ENCODE data around the gene OR2T3.
"Not testable (repeated sequence)": the region's sequence is repeated elsewhere in the genome, so short reads cannot be mapped to it uniquely, and the experiment has no call there.

Gene OR2T3

GRCh38 chr1:248473051-248473450 lies at the start of gene OR2T3:
OR2T3 (plus strand) TSS chr1:248473351; CDS start chr1:248473351, 0 bp downstream.
- not testable (repeated sequence) for DNase-seq (ENCODE audit: low spot score)

- DNase-seq (ENCODE audit: low spot score) = not testable (repeated sequence)
These were observed 45.5 kb upstream of the OR2T3 start for GRCh38 chr1:248427526-248428191.

- not testable (repeated sequence) for DNase-seq (ENCODE audit: low spot score)
These were observed 45.0 kb upstream of the OR2T3 start for GRCh38 chr1:248428192-248428533.

- DNase-seq (ENCODE audit: low spot score) = not testable (repeated sequence)
These were observed 41.5 kb upstream of the OR2T3 start for GRCh38 chr1:248431683-248432082.

GRCh38 chr1:248432201-248432600 lies 41.0 kb upstream of the OR2T3 start:
- not testable (repeated sequence) for DNase-seq (ENCODE audit: low spot score)

- DNase-seq (ENCODE audit: low spot score) = not testable (repeated sequence)
These were observed 39.2 kb upstream of the OR2T3 start for GRCh38 chr1:248433811-248434415.

GRCh38 chr1:248434913-248435312 lies 38.2 kb upstream of the OR2T3 start:
- DNase-seq (ENCODE audit: low spot score) = not testable (repeated sequence)

- DNase-seq (ENCODE audit: low spot score) = not testable (repeated sequence)
These were observed 36.8 kb upstream of the OR2T3 start for GRCh38 chr1:248436303-248436702.

GRCh38 chr1:248438668-248439067 lies 34.5 kb upstream of the OR2T3 start:
- not testable (repeated sequence) for DNase-seq (ENCODE audit: low spot score)

GRCh38 chr1:248439283-248439682 lies 33.9 kb upstream of the OR2T3 start:
- DNase-seq (ENCODE audit: low spot score) = not testable (repeated sequence)

- not testable (repeated sequence) for DNase-seq (ENCODE audit: low spot score)
These were observed 30.5 kb upstream of the OR2T3 start for GRCh38 chr1:248442500-248443277.

- not testable (repeated sequence) for DNase-seq (ENCODE audit: low spot score)
These were observed 28.5 kb upstream of the OR2T3 start for GRCh38 chr1:248444603-248445002.

- DNase-seq (ENCODE audit: low spot score) = not testable (repeated sequence)
These were observed 27.8 kb upstream of the OR2T3 start, which contains the start of gene OR2T2 for GRCh38 chr1:248445399-248445798. OR2T2 (plus strand) TSS chr1:248445637; CDS start chr1:248452798, 7,161 bp downstream.

GRCh38 chr1:248448409-248449074 lies 24.6 kb upstream of the OR2T3 start:
- not testable (repeated sequence) for DNase-seq (ENCODE audit: low spot score)

GRCh38 chr1:248449821-248450465 lies 23.2 kb upstream of the OR2T3 start:
- DNase-seq (ENCODE audit: low spot score) = not testable (repeated sequence)

- not testable (repeated sequence) for DNase-seq (ENCODE audit: low spot score)
These were observed 22.5 kb upstream of the OR2T3 start for GRCh38 chr1:248450466-248451145.

- DNase-seq (ENCODE audit: low spot score) = not testable (repeated sequence)
These were observed 19.5 kb upstream of the OR2T3 start for GRCh38 chr1:248453619-248454018.

GRCh38 chr1:248455045-248455444 lies 18.1 kb upstream of the OR2T3 start:
- DNase-seq (ENCODE audit: low spot score) = not testable (repeated sequence)

- not testable (repeated sequence) for DNase-seq (ENCODE audit: low spot score)
These were observed 16.5 kb upstream of the OR2T3 start for GRCh38 chr1:248456635-248457034.

GRCh38 chr1:248459117-248459516 lies 14.0 kb upstream of the OR2T3 start:
- DNase-seq (ENCODE audit: low spot score) = not testable (repeated sequence)

- DNase-seq (ENCODE audit: low spot score) = no peak
These were observed 2.0 kb upstream of the OR2T3 start for GRCh38 chr1:248471154-248471553.
